Rectal smooth muscle tissue (tissue), 1 donor: ENCODE measurements around the gene UFC1.
A peak's percentile ranks its signal among the peaks of the same experiment; 100 is the strongest.
"Not testable (repeated sequence)": the region's sequence is repeated elsewhere in the genome, so short reads cannot be mapped to it uniquely, and the experiment has no call there.

ENCODE experiments used
- H3K27ac ChIP-seq: one replicate; pipeline ENCODE4 v1.7.0; 2013; ENCODE audit warnings: low read depth, low read length, inconsistent platforms
- H3K27me3 ChIP-seq: one replicate; pipeline ENCODE4 v1.7.0; 2013; ENCODE audit warnings: low read length; ENCODE audit not compliant: control insufficient read depth, insufficient read depth
- H3K36me3 ChIP-seq: one replicate; pipeline ENCODE4 v1.7.0; 2013; ENCODE audit warnings: low read length; ENCODE audit not compliant: control insufficient read depth, insufficient read depth
- H3K4me1 ChIP-seq: one replicate; pipeline ENCODE4 v1.7.0; 2013; ENCODE audit warnings: low read length; ENCODE audit not compliant: control insufficient read depth, insufficient read depth
- H3K4me3 ChIP-seq: one replicate; pipeline ENCODE4 v1.7.0; 2013; ENCODE audit warnings: low read length
- H3K9ac ChIP-seq: one replicate; pipeline ENCODE4 v1.7.0; 2013; ENCODE audit warnings: low read length

The UFC1 gene

DNA sequence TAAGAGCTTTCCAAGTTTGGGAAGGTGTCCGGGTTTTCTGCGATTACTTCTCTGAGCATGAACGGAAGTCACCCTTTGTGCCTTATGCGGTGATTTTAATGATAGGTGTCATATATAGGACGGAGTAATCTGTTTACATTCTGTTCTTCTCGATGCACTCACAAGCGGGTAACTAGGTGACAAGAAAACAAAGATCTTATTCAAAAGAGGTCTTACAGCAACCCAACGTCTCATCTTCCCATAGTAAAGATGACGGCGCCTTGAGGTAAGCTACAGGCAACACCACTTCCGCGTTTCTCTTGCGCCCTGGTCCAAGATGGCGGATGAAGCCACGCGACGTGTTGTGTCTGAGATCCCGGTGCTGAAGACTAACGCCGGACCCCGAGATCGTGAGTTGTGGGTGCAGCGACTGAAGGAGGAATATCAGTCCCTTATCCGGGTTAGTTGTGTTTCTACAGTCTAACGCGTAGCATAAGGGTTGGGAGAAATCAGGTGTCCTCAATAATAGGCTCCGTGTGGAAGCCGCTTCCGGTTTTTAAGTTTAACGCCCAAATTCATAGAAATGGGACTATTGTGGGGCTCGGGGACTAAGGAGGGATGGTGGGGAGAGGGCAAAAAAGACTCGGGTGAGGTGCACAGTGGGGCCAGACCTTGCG, at the start of gene UFC1:
UFC1 (plus strand) TSS at position 297 of the 656 bp plus-strand sequence; CDS start at position 317, 20 bp downstream.
- Histone ChIP-seq H3K9ac (peak within 1 kb of the TSS; percentile 87), H3K27me3 (no peaks in the 10 kb centered on the region), H3K36me3 (no peaks in the 10 kb centered on the region), H3K4me3 (peak within 1 kb of the TSS; percentile 93), H3K27ac (peak within 1 kb of the TSS; percentile 94), H3K4me1 (peaks cover 2% of the 10 kb centered on the region)

DNA sequence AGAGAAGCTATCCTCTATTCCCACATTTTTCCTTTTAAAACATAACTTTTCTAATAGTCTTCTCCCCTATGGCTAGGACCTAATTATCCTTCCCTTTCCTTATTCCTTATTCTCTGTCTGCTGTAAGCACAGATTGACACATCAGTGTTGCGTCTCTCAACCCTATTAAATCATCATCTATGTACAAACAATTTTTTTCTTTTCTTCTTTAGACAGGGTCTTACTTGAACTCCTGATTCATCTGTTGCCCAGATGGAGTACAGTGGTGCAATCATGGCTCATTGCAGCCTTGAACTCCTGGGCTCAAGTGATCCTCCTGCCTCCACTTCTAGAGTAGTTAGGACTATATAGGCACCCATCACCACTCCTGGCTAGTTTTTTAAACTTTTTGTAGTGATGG, 47.3 kb upstream of the UFC1 start:
- no peaks in the 10 kb centered on the region for H3K27me3 ChIP-seq
- peaks cover 12% of the 10 kb centered on the region for H3K36me3 ChIP-seq
- H3K9ac ChIP-seq, result no peak overlapping the region

GRCh38 chr1:161111117-161111516, 42.7 kb upstream of the UFC1 start:
- Histone ChIP-seq H3K9ac (no peak overlapping the region), H3K4me3 (no peak overlapping the region), H3K4me1 (no peaks in the 10 kb centered on the region), H3K27ac (no peak overlapping the region), H3K27me3 (no peaks in the 10 kb centered on the region), H3K36me3 (peaks cover 3% of the 10 kb centered on the region)

More for the DNA sequence above, 47.3 kb upstream of the UFC1 start:
- Histone ChIP-seq H3K4me1 (no peaks in the 10 kb centered on the region), H3K27ac (no peak overlapping the region), H3K4me3 (no peak overlapping the region)

DNA sequence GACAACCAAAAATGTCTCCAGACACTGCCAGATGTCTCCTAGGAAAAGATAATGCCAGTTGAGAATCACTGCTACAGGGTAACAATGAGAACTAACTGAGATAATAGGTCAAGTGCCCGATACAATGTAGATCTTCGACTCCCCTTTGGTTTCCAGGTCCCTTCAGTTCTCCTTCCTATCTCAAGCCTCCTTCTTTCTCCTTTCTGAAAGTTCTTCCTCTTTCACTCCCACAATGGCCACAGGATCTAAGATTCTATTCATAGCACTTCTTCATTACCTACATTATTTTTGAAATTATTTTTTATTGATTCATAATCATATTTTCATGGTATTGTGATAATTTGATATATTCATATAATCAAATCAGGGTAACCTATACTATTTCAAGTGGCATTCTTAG, 42.3 kb upstream of the UFC1 start:
- H3K4me3 ChIP-seq, result no peak overlapping the region
- H3K4me1 ChIP-seq, result no peaks in the 10 kb centered on the region
- H3K9ac ChIP-seq, result no peak overlapping the region
- peaks cover 3% of the 10 kb centered on the region for H3K36me3 ChIP-seq
- no peaks in the 10 kb centered on the region for H3K27me3 ChIP-seq
- H3K27ac ChIP-seq, result no peak overlapping the region

GRCh38 chr1:161113915-161114314, 39.9 kb upstream of the UFC1 start:
- peaks cover 3% of the 10 kb centered on the region for H3K36me3 ChIP-seq
- H3K27ac ChIP-seq, result no peak overlapping the region
- no peak overlapping the region for H3K9ac ChIP-seq
- no peaks in the 10 kb centered on the region for H3K27me3 ChIP-seq
- no peak overlapping the region for H3K4me3 ChIP-seq
- H3K4me1 ChIP-seq, result peaks cover 5% of the 10 kb centered on the region

- Histone ChIP-seq H3K27ac (no peak overlapping the region), H3K4me3 (no peak overlapping the region), H3K4me1 (peaks cover 11% of the 10 kb centered on the region), H3K36me3 (peaks cover 2% of the 10 kb centered on the region), H3K27me3 (no peaks in the 10 kb centered on the region), H3K9ac (no peak overlapping the region)
Observed at GRCh38 chr1:161114556-161114955, 39.2 kb upstream of the UFC1 start.

- peaks cover under 1% of the 10 kb centered on the region for H3K36me3 ChIP-seq
- no peak overlapping the region for H3K4me3 ChIP-seq
- no peak overlapping the region for H3K27ac ChIP-seq
- no peak overlapping the region for H3K9ac ChIP-seq
- peaks cover 15% of the 10 kb centered on the region for H3K4me1 ChIP-seq
- H3K27me3 ChIP-seq, result no peaks in the 10 kb centered on the region
Observed at GRCh38 chr1:161115132-161115711, 38.6 kb upstream of the UFC1 start.

GRCh38 chr1:161115961-161116360, 37.8 kb upstream of the UFC1 start:
- H3K36me3 ChIP-seq, H3K4me3 ChIP-seq, H3K9ac ChIP-seq, H3K27me3 ChIP-seq, H3K27ac ChIP-seq: not testable (repeated sequence)
- H3K4me1 ChIP-seq, result peaks cover 15% of the 10 kb centered on the region

- Histone ChIP-seq H3K4me1 (peaks cover 15% of the 10 kb centered on the region), H3K4me3 (peak within 1 kb of the TSS; percentile 91), H3K27me3 (no peaks in the 10 kb centered on the region), H3K36me3 (peaks cover 22% of the 10 kb centered on the region), H3K27ac (peak within 1 kb of the TSS; percentile 94), H3K9ac (peak within 1 kb of the TSS; percentile 93)
Observed at GRCh38 chr1:161117759-161118581, 35.8 kb upstream of the UFC1 start, which contains the start of the genes NIT1 and PFDN2. TSS of gene NIT1 (plus strand) at chr1:161118105. CDS start at chr1:161118177, 72 bp downstream. TSS of gene PFDN2 (minus strand) at chr1:161118037. CDS start at chr1:161118026, 11 bp downstream.

GRCh38 chr1:161119092-161119903, 34.5 kb upstream of the UFC1 start:
- H3K4me1 ChIP-seq, result peaks cover 15% of the 10 kb centered on the region
- peak overlapping the region; percentile 94 for H3K27ac ChIP-seq
- peak overlapping the region; percentile 91 for H3K4me3 ChIP-seq
- H3K36me3 ChIP-seq, result peaks cover 29% of the 10 kb centered on the region
- no peak overlapping the region for H3K9ac ChIP-seq
- no peaks in the 10 kb centered on the region for H3K27me3 ChIP-seq

DNA sequence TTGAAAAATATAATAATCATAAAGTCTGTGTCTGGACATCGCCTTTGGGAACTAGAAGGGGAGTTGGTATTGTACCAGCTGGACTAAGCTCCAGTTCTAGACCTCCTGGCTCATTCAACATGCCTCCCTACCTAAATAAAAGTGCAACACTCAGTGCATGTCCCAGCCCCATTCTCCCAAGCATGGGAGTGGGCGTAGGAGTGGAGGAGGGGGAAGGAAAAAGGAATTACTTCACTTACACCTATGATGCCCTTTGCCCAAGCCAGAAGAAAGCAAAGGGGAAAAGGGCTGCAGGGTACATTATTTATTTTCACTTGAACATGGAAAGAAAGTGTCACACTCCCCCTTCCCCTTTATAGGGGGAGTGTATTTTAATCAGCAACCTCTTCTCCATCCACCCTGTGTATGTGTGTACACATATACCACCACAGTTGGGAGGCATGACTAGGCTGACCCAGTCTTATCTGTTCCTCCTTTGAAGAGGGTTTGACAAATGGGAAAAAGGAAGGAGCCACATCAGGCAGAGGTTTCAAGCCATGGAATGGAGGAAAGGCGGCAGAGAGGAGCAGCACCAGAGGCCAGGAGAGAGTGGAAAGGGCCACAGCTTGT, 32.6 kb upstream of the UFC1 start:
- Histone ChIP-seq H3K27ac (no peak overlapping the region), H3K36me3 (peaks cover 32% of the 10 kb centered on the region)

More for the DNA sequence above, 32.6 kb upstream of the UFC1 start:
- Histone ChIP-seq H3K27me3 (no peaks in the 10 kb centered on the region), H3K4me3 (no peak overlapping the region), H3K9ac (no peak overlapping the region), H3K4me1 (peaks cover 15% of the 10 kb centered on the region)
